Measurements from ENCODE around the gene SYT2. TPM values are rescaled to one million over a fixed set of nuclear protein-coding genes. Genes with fewer than 3 reads are reported as not detected.

SYT2 gene
- total and polyA plus RNA-seq, 2 of the 13 experiments (the other 11 are each of a cell fraction or from before 2014, with no cell fraction given), result not detected

DNA sequence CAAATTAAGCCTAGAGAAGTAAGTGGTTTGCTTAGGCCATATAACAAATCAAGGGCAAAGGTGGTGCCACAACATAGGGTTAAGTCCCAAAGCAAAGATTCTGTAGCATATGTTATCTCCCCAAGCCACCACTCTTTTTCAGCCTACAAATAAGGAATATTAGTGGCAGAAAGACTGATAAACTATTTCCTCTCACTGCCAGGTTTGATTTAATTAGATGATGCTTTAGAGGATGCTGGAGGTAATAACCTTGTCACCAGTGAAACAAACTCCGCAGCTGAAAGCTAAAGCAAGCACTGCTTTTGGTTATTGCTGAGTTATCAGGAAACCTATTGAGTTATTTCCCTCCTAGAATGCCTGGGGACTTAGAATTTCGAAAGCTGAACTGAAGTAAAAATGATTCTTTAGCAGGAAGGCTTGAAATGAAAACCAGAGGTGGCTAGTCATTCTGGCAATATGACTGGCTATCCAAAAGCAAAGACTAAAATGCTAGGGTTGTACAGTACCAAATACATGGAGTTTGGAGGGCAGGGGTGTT lies 145.2 kb downstream of the SYT2 start:
- no peak for FAIRE-seq
- no peak for DNase-seq (ENCODE audit: low spot score)
- Histone ChIP-seq H3K4me2 (ENCODE audit: low read depth, low read length) (no peak overlapping the region), H3K36me3 (replicated peaks in 1 of 2; ENCODE audit: control insufficient read depth in 1 of 2, insufficient read depth in 2 of 2, low read length in 2 of 2) (peaks cover 2 to 35% of the 10 kb centered on the region in 2 experiments; a peak in 3 of 5 replicates), H3K9ac (ENCODE audit: insufficient read depth, low read depth, low read length) (no peak overlapping the region), H3K4me1 (ENCODE audit: insufficient read depth, low read length) (no peaks in the 10 kb centered on the region), H2AFZ (ENCODE audit: low read length) (no peak overlapping the region), H4K20me1 (ENCODE audit: insufficient read depth, low read length) (no peaks in the 10 kb centered on the region), H3K27ac (ENCODE audit: extremely low read length, insufficient read depth, low read length) (no peak overlapping the region), H3K79me2 (ENCODE audit: insufficient read depth, low read length) (no peaks in the 10 kb centered on the region), H3K4me3 (replicated peaks in 1 of 3; ENCODE audit: insufficient read depth in 1 of 3, low read depth in 2 of 3, low read length in 3 of 3) (no peak overlapping the region), H3K27me3 (ENCODE audit: control insufficient read depth in 1 of 2, insufficient read depth in 2 of 2, low read length in 2 of 2) (no peaks in the 10 kb centered on the region), H3K9me3 (ENCODE audit: low read length) (no peaks in the 10 kb centered on the region)
- intact Hi-C loops (cut with micrococcal nuclease; ENCODE audit: unreplicated experiment) (no loop called here), in situ Hi-C loops (cut with HindIII; ENCODE audit: extremely low pct_ligation_motif_present, low pct_unique_long_range_greater_than_20kb) (no loop called here)
- CTCF ChIA-PET (ENCODE audit: low intra/inter-chr PET ratio, low total read pairs), result no interaction called here
- ATAC-seq, result no peak
- BruUV-seq (replicated peaks), result no TSS peak
- POLR2A ChIA-PET, result no interaction called here
- WGBS (ENCODE audit: low lambda C conversion rate), result 95% methylated on average over 2 of the region's 2 CpGs
- no peak for TF ChIP-seq ZNF20 (CRISPR knock-in tag; IDR thresholded peaks at IDR 0.05)
- no peak for TF ChIP-seq CENPT (CRISPR knock-in tag; IDR thresholded peaks at IDR 0.05; ENCODE audit: low read depth)
- no peak for TF ChIP-seq NFE2L2 (IDR thresholded peaks at IDR 0.05; ENCODE audit: low read length)
- TF ChIP-seq, protein P1, sequence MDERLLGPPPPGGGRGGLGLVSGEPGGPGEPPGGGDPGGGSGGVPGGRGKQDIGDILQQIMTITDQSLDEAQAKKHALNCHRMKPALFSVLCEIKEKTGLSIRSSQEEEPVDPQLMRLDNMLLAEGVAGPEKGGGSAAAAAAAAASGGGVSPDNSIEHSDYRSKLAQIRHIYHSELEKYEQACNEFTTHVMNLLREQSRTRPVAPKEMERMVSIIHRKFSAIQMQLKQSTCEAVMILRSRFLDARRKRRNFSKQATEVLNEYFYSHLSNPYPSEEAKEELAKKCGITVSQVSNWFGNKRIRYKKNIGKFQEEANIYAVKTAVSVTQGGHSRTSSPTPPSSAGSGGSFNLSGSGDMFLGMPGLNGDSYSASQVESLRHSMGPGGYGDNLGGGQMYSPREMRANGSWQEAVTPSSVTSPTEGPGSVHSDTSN (CRISPR knock-in tag; IDR thresholded peaks at IDR 0.05), result no peak
- TF ChIP-seq RFX5 (IDR thresholded peaks at IDR 0.05; ENCODE audit: low read depth, low read length), result no peak
- TF ChIP-seq HMGXB3 (CRISPR knock-in tag; IDR thresholded peaks at IDR 0.05; ENCODE audit: borderline replicate concordance), result no peak
- no peak for TF ChIP-seq MEIS1 (CRISPR knock-in tag; IDR thresholded peaks at IDR 0.05; ENCODE audit: borderline replicate concordance)
- TF ChIP-seq ZNF782 (CRISPR knock-in tag; IDR thresholded peaks at IDR 0.05; ENCODE audit: borderline replicate concordance), result no peak
- no peak for TF ChIP-seq HMG20A (CRISPR knock-in tag; IDR thresholded peaks at IDR 0.05; ENCODE audit: borderline replicate concordance)
- TF ChIP-seq TOPORS (CRISPR knock-in tag; IDR thresholded peaks at IDR 0.05), result no peak
- no peak for TF ChIP-seq ZNF280D (CRISPR knock-in tag; IDR thresholded peaks at IDR 0.05)
- TF ChIP-seq SRSF4 (IDR thresholded peaks at IDR 0.05; ENCODE audit: low read depth, low read length, poor library complexity, severe bottlenecking), result no peak
- no peak for TF ChIP-seq JUNB (CRISPR knock-in tag; IDR thresholded peaks at IDR 0.05; ENCODE audit: borderline replicate concordance)
- no peak for TF ChIP-seq IKZF5 (CRISPR knock-in tag; IDR thresholded peaks at IDR 0.05)
- TF ChIP-seq POLR2A (IDR thresholded peaks at IDR 0.05; ENCODE audit: insufficient read depth in 1 of 2, low read depth in 2 of 2, low read length in 2 of 2), result no peak
